Measurements from ENCODE around the gene PIGM.

GRCh38 chr1:160064746-160065145 lies 33.0 kb upstream of the PIGM start:
- TF ChIP-seq CTCF (IDR thresholded peaks at IDR 0.05; ENCODE audit: low read length) (no peak), EZH2 (IDR thresholded peaks at IDR 0.05; ENCODE audit: borderline replicate concordance, low read length) (no peak)

Data from OCI-LY1 (cell line).